ENCODE measurements around the gene RIMBP3C. TPM values are rescaled to one million over a fixed set of nuclear protein-coding genes. Genes with fewer than 3 reads are reported as not detected.

RIMBP3C gene
- total RNA-seq, 1 experiment from 2014 or later, result 1.9 TPM

GRCh38 chr22:21568347-21569075 lies 17.2 kb upstream of the RIMBP3C start:
- H3K9me3 ChIP-seq (ENCODE audit: low read depth, low read length, poor library complexity, severe bottlenecking), result no peaks in the 10 kb centered on the region
- ChIA-PET POLR2A (ENCODE audit: low non-redundant PET) (no interaction called here), CTCF (interaction anchor here (0.7 kb wide), 1 partner anchor 1018 kb away, joined by 6 read pairs; no protein-coding TSS in a partner anchor)
- H3K4me1 ChIP-seq (ENCODE audit: insufficient read depth, low read length, poor library complexity, severe bottlenecking), result peaks cover 19% of the 10 kb centered on the region
- H3K36me3 ChIP-seq (ENCODE audit: insufficient read depth, low read length, poor library complexity, severe bottlenecking), result no peaks in the 10 kb centered on the region
- TSS peak; percentile 79 for BruUV-seq (replicated peaks)
- peak overlapping the region; percentile 99 for H3K27ac ChIP-seq (ENCODE audit: low read depth, low read length, poor library complexity, severe bottlenecking)
- no peak for TF ChIP-seq CTCF (conservative IDR thresholded peaks at IDR 0.05; ENCODE audit: low read depth, low read length)
- TF ChIP-seq EZH2 (IDR thresholded peaks at IDR 0.05; ENCODE audit: borderline replicate concordance, low read depth, low read length, poor library complexity, severe bottlenecking), result no peak
- peak overlapping the region; percentile 97 for H3K4me3 ChIP-seq (ENCODE audit: low read depth, low read length, poor library complexity, severe bottlenecking)
- intact Hi-C loops (cut with micrococcal nuclease; ENCODE audit: unreplicated experiment), result no loop called here
- H3K27me3 ChIP-seq (replicated peaks; ENCODE audit: insufficient read depth, low read depth, low read length, poor library complexity), result no peaks in the 10 kb centered on the region
- peak; percentile 39 for DNase-seq (ENCODE audit: low spot score)

GRCh38 chr22:21567456-21568346 lies 16.4 kb upstream of the RIMBP3C start, which contains the start of gene UBE2L3:
TSS of gene UBE2L3 (plus strand) at chr22:21567714. CDS start at chr22:21567745, 31 bp downstream.
- ChIA-PET POLR2A (ENCODE audit: low non-redundant PET) (no interaction called here), CTCF (no interaction called here)
- intact Hi-C loops (cut with micrococcal nuclease; ENCODE audit: unreplicated experiment), result no loop called here
- Histone ChIP-seq H3K9me3 (ENCODE audit: low read depth, low read length, poor library complexity, severe bottlenecking) (no peaks in the 10 kb centered on the region), H3K27ac (ENCODE audit: low read depth, low read length, poor library complexity, severe bottlenecking) (peak within 1 kb of the TSS; percentile 99), H3K36me3 (ENCODE audit: insufficient read depth, low read length, poor library complexity, severe bottlenecking) (no peaks in the 10 kb centered on the region), H3K27me3 (replicated peaks; ENCODE audit: insufficient read depth, low read depth, low read length, poor library complexity) (no peaks in the 10 kb centered on the region), H3K4me3 (ENCODE audit: low read depth, low read length, poor library complexity, severe bottlenecking) (peak within 1 kb of the TSS; percentile 97), H3K4me1 (ENCODE audit: insufficient read depth, low read length, poor library complexity, severe bottlenecking) (peaks cover 19% of the 10 kb centered on the region)
- BruUV-seq (replicated peaks), result no TSS peak
- TF ChIP-seq CTCF (conservative IDR thresholded peaks at IDR 0.05; ENCODE audit: low read depth, low read length), result no peak
- TF ChIP-seq EZH2 (IDR thresholded peaks at IDR 0.05; ENCODE audit: borderline replicate concordance, low read depth, low read length, poor library complexity, severe bottlenecking), result no peak
- peak; percentile 93 for DNase-seq (ENCODE audit: low spot score)

- Histone ChIP-seq H3K27ac (ENCODE audit: low read depth, low read length, poor library complexity, severe bottlenecking) (no peak overlapping the region), H3K27me3 (replicated peaks; ENCODE audit: insufficient read depth, low read depth, low read length, poor library complexity) (no peaks in the 10 kb centered on the region), H3K9me3 (ENCODE audit: low read depth, low read length, poor library complexity, severe bottlenecking) (no peaks in the 10 kb centered on the region), H3K4me3 (ENCODE audit: low read depth, low read length, poor library complexity, severe bottlenecking) (no peak overlapping the region), H3K4me1 (ENCODE audit: insufficient read depth, low read length, poor library complexity, severe bottlenecking) (peaks cover 2% of the 10 kb centered on the region), H3K36me3 (ENCODE audit: insufficient read depth, low read length, poor library complexity, severe bottlenecking) (no peaks in the 10 kb centered on the region)
- no TSS peak for BruUV-seq (replicated peaks)
- ChIA-PET POLR2A (ENCODE audit: low non-redundant PET) (no interaction called here), CTCF (no interaction called here)
- TF ChIP-seq CTCF (conservative IDR thresholded peaks at IDR 0.05; ENCODE audit: low read depth, low read length), result no peak
- TF ChIP-seq EZH2 (IDR thresholded peaks at IDR 0.05; ENCODE audit: borderline replicate concordance, low read depth, low read length, poor library complexity, severe bottlenecking), result no peak
- DNase-seq (ENCODE audit: low spot score), result no peak
- intact Hi-C loops (cut with micrococcal nuclease; ENCODE audit: unreplicated experiment), result no loop called here
Observed at GRCh38 chr22:21564411-21564810, 13.2 kb upstream of the RIMBP3C start.
